ENCODE data around the gene FAF2. TPM values are rescaled to one million over a fixed set of nuclear protein-coding genes. Genes with fewer than 3 reads are reported as not detected.

The FAF2 gene
- total and polyA plus RNA-seq, 7 donors, result 4.2 to 24.6 (median 18.6) TPM

- Histone ChIP-seq H3K4me1 (peaks cover 0 to 15% (median 12%) of the 10 kb centered on the region in 4 donors), H3K36me3 (peaks cover 0 to 10% (median 0%) of the 10 kb centered on the region in 4 donors), H3K9me3 (no peaks in the 10 kb centered on the region), H3K27me3 (no peaks in the 10 kb centered on the region), H3K27ac (no peak overlapping the region), H3K4me3 (no peak overlapping the region)
- 97 to 99% methylated on average over 4 of the region's 4 CpGs for WGBS, 2 donors
- intact Hi-C loops (cut with DNase I), result no loop called here
- DNase-seq, result no peak
- TF ChIP-seq CTCF (IDR thresholded peaks at IDR 0.05), result no peak
- no peak for TF ChIP-seq POLR2AphosphoS5 (IDR thresholded peaks at IDR 0.05)
- TF ChIP-seq POLR2A (IDR thresholded peaks at IDR 0.05), result no peak
- TF ChIP-seq EP300 (IDR thresholded peaks at IDR 0.05), result no peak
Measured at GRCh38 chr5:176454724-176455394, 6.7 kb downstream of the FAF2 start.

- H3K4me3 ChIP-seq, result no peak overlapping the region
- no peaks in the 10 kb centered on the region for H3K9me3 ChIP-seq
- no peak overlapping the region for H3K27ac ChIP-seq
- no peak for TF ChIP-seq POLR2AphosphoS5 (IDR thresholded peaks at IDR 0.05)
- no peak for TF ChIP-seq POLR2A (IDR thresholded peaks at IDR 0.05)
- no peak for TF ChIP-seq EP300 (IDR thresholded peaks at IDR 0.05)
- no peak for TF ChIP-seq CTCF (IDR thresholded peaks at IDR 0.05)
- no peak for DNase-seq
- peaks cover 0 to 8% (median 6%) of the 10 kb centered on the region in 4 donors for H3K4me1 ChIP-seq
- peaks cover 0 to under 1% (median 0%) of the 10 kb centered on the region in 4 donors for H3K36me3 ChIP-seq
- 96 to 100% methylated on average over 3 of the region's 3 CpGs for WGBS, 2 donors
- no peaks in the 10 kb centered on the region for H3K27me3 ChIP-seq
- intact Hi-C loops (cut with DNase I), result no loop called here
Measured at GRCh38 chr5:176458904-176459561, 10.8 kb downstream of the FAF2 start.

GRCh38 chr5:176461349-176461748 lies 13.2 kb downstream of the FAF2 start:
- intact Hi-C loops (cut with DNase I), result no loop called here
- Histone ChIP-seq H3K4me3 (no peak overlapping the region), H3K36me3 (peaks cover 0 to 6% (median 0%) of the 10 kb centered on the region in 4 donors), H3K4me1 (peaks cover 0 to 20% (median 15%) of the 10 kb centered on the region in 4 donors), H3K9me3 (no peaks in the 10 kb centered on the region), H3K27ac (no peak overlapping the region), H3K27me3 (no peaks in the 10 kb centered on the region)
- WGBS, 2 donors, result 89 to 96% methylated on average over 2 of the region's 2 CpGs
- no peak for DNase-seq
- TF ChIP-seq EP300 (IDR thresholded peaks at IDR 0.05) (no peak), POLR2A (IDR thresholded peaks at IDR 0.05) (no peak), CTCF (IDR thresholded peaks at IDR 0.05) (no peak), POLR2AphosphoS5 (IDR thresholded peaks at IDR 0.05) (no peak)

- intact Hi-C loops (cut with DNase I), result no loop called here
- no peak for TF ChIP-seq POLR2A (IDR thresholded peaks at IDR 0.05)
- TF ChIP-seq POLR2AphosphoS5 (IDR thresholded peaks at IDR 0.05), result no peak
- no peak for TF ChIP-seq CTCF (IDR thresholded peaks at IDR 0.05)
- TF ChIP-seq EP300 (IDR thresholded peaks at IDR 0.05), result no peak
- no peak overlapping the region for H3K27ac ChIP-seq
- H3K4me1 ChIP-seq, result peaks cover 0 to 23% (median 12%) of the 10 kb centered on the region in 4 donors
- DNase-seq, result no peak
- peaks cover 0 to 6% (median 0%) of the 10 kb centered on the region in 4 donors for H3K36me3 ChIP-seq
- no peak overlapping the region for H3K4me3 ChIP-seq
- no peaks in the 10 kb centered on the region for H3K9me3 ChIP-seq
- WGBS, 2 donors, result 95 to 96% methylated on average over 7 of the region's 7 CpGs
- H3K27me3 ChIP-seq, result no peaks in the 10 kb centered on the region
Measured at GRCh38 chr5:176463113-176463764, 15.1 kb downstream of the FAF2 start.
